HG02571 (cell line): ENCODE results near the gene PLEKHA8.
"Not testable (repeated sequence)": the region's sequence is repeated elsewhere in the genome, so short reads cannot be mapped to it uniquely, and the experiment has no call there.

ENCODE experiments used
- ATAC-seq: cut with Tn5 transposase; IDR thresholded peaks from one replicate; pipeline ENCODE4 v1.9.1; 2021; ENCODE audit warnings: mild to moderate bottlenecking, moderate library complexity; ENCODE audit not compliant: unreplicated experiment

PLEKHA8 gene

DNA sequence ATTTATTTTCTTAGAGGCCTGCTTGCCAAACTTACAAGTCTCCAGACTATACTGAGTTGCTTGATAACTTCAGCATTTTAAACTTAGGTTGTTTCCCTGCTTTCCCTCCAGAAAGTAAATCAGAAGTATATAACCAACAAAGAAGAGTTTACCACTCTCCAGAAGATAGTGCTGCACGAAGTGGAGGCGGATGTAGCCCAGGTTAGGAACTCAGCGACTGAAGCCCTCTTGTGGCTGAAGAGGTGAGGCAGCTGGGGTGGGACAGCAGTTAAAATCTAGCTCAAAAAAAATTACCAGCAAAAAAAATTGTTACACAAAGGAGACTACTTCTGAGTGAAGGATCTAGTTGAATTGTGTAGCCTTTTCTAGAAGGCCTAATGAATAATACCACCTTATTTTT lies 33.6 kb downstream of the PLEKHA8 start:
- not testable (repeated sequence) for ATAC-seq

DNA sequence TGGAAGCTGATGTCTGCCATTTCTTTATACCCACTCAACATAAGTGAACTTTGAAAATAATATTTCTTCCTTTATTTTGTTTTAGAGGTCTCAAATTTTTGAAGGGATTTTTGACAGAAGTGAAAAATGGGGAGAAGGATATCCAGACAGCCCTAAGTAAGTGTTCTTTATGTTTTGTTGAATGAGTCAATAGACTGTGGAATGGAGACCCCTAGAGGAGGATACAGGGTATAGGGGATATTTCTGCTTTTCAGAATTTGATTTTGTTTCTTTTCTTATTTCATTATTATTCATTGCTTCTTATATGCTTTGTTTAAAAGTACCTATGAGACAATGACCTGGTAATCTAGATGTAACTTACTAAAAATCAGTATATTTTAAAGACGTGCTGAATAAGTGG lies 34.4 kb downstream of the PLEKHA8 start:
- no peak for ATAC-seq

DNA sequence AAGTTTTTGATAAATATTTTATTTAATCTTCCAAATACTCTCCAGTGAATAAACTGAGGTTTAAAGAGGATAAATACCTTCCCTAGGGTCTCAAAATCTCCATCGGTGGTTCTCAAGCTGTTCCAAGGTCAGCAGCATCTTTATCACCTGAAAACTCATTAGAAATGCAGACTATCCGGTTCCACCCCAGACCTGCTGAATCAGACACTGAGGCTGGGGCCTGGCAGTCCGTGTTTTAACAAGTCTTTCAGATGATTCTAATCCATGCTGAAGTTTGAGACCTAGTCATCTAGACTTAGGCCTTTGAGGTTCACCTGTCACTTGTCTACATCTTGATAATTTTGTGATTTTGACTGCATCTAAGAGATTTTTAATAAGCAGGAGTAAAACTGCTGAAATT lies 37.5 kb downstream of the PLEKHA8 start:
- no peak for ATAC-seq

DNA sequence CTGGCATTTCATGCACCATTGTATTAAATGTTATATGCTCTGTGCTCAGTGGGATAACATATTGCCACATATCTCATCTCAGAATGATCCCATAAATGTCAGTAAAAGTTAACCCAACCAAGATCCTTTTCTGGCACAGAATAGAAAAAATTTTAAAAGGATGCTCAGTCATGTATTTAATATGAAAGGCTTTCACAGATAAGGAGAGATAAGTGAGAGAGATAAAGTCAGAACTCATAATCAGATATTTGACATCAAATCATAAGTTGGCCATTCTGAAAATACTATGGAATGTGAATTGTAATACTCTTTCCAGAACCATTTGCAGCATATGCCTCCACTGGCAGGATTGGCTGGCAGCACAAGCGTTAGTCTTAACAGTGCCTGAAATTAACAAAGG lies 38.5 kb downstream of the PLEKHA8 start:
- no peak for ATAC-seq

DNA sequence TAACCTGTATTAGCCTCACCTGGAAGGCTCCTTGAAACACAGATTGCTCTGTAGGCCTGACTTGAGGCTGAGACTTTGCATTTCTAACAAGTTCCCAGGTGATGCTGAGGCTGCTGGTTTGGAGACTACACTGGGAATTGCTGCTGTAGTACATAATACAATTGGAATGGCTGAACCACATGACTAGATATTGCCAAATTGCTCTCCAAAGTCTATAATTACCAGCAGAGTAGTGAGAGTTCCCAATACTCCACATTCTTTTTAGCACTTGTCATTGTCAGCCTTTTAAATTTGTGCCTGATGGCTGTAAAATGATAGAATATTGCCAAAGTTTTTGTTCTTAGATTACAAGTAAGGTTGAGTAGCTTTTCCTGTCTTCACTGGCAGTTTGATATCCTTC lies 39.9 kb downstream of the PLEKHA8 start:
- no peak for ATAC-seq

DNA sequence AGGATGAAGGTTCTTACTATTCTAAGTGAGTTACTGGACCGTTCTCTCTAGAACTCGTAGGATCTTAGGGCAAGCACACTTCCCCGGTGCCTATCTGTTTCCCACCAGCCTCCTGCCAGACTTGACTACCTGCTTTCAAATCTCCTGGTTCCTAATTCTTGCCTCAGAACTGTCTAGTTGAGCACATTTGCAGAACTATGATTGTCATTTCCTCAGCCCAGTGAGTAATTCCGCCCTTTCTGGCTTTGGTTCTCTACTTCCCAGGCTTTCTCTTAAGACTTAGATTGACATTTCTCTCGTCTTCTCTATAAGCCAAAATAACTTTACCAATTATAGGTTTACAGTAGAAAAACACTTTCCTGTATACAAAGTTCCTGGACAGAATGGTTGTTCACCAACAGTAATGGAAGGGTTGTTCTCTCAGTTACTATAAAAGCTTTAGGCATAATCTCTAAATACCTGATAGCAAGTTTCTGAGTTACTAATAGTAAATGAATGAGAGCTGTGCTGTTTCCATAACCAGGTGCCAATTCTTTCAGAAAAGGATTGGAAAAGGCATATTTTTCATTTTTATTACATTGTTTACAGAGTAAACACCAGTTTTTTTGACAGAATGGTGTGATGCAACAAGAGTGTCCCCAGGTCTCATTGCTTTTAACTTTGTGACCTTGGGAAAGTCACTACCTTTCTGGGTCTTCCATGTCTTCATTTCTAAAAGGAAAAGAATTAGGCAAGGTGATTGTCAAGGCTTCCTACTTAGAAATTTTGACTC lies 41.1 kb downstream of the PLEKHA8 start:
- no peak for ATAC-seq

DNA sequence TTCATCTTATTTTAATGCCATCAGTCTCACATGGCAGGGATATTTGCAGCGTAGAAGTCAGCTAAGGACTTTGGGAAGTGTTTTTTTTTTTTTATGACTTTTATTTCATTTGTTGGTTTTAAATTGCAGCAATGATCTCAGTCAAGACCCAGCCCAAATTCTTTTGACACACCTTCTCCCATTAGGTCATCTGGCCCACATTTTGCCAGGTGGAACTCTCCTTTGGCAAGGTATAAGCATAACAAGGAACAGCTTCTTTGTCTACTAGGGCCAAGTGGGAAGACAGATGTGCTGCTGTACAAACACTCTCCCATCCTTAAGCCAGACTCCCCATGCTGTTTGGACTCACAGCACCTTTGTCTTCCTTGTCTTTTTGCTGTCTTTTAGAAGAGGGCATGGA lies 41.8 kb downstream of the PLEKHA8 start:
- no peak for ATAC-seq

DNA sequence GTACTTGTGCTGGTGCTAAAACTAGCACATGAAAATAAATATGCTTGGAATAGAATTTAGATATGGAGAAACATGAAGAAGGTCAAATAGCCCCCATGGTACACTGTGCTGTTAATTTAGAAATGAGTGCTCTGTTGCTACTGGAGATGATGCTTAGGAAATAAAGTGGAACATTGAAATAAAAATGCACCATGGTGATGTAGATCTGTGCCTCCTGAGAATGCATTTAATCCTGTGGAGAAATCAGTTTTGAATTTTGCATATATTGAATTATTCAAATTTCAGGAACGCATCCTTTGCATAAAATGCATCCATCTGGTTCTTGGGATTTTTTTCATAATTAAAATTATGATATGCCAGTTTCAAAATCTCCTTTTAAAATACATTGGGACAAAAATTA lies 44.5 kb downstream of the PLEKHA8 start:
- ATAC-seq: no peak

DNA sequence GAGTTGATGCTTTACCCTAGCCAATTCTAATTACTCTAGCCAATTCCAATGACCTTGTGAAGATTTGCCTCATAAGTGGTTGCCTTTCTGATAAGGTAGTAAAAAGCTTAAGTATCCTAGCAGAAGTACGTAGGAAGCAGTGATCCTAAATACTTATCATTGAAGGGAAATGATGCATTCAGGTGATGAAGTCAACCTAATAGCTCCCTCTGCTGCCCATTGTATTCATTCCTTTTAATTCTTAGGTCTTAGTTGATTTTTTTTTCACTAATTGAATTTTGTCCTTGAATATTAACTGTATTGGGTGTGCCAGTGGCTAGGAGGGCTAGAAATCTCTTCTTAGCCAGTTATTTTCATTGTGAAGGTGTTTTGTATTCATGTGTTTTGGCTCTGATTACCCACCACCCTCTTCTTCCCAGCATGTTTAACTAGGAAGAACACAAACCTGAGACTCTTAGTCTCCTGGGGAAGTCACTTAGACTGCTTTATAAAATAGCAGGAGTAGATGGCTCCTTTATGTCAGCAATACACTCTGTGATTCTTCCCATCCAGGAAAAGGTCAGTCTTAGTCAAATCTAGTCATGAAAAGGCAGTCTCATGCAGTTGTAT lies 46.3 kb downstream of the PLEKHA8 start:
- no peak for ATAC-seq

DNA sequence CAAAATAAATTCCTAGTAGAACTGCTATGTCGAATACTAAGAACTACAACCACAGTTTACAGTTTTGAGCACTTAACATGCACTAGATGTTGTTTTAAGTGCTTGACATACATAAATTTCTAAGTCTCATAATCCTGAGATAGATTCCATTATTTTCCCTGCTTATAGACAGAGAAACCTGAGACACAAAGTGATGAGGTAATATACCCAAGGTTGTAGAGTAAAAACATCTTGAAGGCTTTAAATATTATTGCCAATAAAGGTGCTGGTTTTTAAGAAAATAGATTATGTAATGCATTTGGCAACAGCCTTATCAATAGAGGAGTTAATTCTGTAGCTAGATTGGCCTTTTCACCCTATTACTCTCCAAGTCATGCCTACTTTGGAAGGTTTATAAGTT lies 48.2 kb downstream of the PLEKHA8 start:
- no peak for ATAC-seq

DNA sequence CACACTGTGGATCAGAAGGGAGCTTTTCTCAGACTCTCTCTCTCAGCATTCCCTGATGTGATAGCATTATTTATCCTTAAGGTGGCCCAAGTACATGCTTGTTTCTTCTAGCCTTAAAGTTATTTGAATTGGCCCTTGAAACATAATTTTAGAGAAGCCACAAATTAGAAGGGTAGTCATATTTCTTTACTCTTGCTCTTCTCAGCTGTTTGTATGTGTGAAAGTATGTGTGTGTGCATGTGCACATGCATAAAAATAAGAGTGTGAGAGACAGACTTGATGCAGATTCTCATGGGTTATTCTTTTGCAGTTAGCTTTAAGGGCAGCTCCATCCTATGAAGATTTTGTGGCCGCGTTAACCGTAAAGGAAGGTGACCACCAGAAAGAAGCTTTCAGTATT lies 50.1 kb downstream of the PLEKHA8 start:
- ATAC-seq: no peak

DNA sequence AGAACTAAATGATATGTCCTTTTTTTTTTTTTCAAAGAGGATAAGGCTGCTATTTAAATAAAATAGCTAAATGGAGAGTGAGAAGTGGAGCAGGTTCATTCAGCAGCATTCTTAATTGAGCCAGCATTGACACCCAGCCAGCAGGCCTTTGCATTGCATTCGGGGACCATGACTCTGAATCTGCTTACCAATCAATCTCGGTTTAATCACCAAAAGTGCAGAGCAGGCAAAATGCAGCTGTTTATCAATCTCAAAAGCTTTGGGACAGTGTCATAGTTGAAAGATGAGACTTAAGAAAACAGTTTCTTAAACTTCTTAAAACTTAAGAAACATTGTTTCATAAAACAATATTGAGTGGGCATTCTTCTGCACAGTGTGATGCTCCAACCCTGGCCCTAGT lies 51.7 kb downstream of the PLEKHA8 start:
- no peak for ATAC-seq

DNA sequence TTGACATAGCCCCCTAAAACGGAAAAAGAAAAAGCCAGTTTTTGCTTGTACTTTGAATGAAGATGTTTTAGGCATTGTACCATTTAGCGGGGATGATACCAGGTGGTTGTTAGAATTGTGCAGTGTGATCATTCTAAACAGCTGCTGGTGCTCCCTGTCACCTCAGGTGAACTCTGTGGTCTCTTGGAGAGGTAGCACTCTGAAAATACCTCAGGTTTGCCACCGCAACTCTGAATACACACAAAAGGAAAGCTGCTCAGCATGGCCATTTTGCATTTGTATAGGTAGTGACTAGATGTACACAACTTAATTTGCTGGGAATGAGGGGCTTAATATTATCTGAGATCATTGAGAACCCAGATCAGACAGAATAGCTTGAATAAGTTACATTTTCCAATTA lies 52.6 kb downstream of the PLEKHA8 start:
- no peak for ATAC-seq

DNA sequence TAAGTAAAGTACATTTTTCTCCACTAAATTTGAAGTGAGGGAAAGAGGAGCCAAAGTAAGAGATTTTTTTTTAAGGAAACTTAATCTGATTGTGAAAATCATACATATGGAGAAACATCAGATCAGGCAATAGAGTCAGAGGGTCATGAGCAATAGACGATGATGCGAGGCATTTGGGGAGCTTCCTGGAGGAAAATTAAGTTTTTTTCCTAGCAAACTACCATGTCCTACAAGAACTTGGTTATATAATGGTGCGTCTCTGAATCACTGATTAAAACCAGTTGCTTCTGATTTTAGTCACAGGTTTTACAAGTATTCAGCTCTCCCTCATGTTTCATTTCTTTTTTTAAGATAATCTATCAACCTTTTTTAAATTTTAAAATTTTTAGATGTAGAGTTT lies 54.5 kb downstream of the PLEKHA8 start:
- no peak for ATAC-seq

DNA sequence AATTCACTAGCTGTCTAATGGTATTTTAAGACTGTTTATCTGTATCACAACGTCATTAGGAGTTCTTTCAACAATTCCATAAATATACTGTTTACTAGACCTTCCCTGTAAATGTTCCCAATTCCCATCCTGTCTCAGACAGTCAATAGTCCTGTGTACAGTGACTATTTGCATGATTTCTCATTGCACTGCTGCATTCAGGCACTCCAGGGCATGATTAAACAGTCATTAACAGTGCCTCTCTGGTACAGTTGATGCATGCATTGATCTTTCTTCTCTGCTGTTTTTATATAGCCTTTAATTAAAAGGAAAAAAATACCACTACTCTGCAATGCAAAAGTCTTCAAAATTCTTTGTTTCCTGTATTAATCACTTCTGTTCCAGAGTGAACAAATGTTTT lies 55.1 kb downstream of the PLEKHA8 start:
- no peak for ATAC-seq

DNA sequence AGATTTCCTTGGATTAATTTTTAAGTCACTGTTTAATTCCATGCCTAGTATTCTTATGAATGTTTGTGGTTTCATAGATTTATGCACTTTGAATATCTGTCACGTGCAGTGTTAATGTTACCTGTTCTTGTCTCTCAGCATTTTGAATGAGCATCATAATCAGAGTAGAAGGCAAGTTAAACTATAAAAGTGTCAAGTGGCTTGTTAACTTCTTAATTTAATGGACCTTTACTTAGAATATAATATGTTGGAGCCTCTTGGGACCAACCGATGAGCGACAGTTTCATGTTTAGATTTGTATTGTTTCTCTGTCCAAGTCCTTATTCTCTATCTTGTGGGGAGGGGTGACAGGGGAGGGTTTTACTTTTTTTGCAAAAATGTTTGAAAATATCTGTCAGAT lies 56.0 kb downstream of the PLEKHA8 start:
- no peak for ATAC-seq

DNA sequence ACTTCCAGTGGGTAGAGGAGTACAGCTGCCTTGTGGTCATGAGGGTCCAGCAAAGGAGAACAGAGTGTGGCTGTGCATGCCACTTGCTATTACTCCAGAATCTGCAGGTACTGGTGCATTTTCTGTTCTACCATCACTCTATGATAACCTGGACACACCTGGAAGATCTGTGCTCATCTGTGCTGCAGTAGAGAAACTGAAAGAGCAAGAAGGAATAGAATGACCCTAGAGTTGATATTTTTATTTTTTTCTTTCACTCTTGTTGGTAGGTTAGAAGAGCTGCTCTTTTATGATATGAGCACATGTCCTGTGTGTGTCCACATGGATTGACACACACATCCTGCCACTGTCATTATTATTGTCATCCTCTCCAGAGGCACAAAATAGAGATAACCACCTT lies 58.3 kb downstream of the PLEKHA8 start:
- no peak for ATAC-seq

DNA sequence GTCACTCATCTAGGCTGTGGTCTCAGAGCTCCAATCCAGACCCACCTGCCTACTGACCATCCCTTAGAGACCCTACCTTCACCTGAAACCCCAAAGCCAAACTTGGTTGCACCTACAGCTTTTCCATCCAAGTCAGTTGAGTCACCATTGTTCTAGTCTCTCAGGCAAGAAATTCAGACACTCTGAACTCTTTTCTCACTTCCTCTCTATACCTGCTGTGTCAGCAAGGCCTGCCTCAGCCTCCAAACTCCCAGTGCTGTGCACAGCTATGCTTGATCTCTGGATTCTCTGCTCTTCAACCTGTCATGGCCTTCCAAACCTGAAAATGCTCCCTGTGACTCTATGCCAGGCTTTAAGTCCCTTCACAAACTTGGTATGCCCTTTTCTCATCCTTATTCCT lies 59.2 kb downstream of the PLEKHA8 start:
- ATAC-seq: no peak

DNA sequence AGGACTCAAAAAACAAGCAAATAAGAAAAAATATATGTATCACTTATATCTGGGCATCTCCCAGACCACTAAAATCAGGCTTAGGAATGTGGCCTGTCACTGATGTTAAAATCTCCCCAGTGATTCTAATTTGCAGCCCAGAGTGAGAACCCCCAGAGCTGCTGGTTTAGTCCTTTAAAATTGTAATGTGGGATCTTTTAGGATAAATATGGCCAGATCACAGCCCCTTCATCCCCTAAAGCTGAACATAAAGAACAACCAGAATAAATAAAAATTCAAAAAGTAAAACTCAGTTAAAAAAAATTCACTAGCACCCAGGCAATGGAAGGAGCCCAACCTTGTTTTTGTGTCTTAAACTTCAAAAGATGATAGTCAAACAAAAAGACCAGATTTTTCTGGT lies 60.1 kb downstream of the PLEKHA8 start:
- no peak for ATAC-seq

DNA sequence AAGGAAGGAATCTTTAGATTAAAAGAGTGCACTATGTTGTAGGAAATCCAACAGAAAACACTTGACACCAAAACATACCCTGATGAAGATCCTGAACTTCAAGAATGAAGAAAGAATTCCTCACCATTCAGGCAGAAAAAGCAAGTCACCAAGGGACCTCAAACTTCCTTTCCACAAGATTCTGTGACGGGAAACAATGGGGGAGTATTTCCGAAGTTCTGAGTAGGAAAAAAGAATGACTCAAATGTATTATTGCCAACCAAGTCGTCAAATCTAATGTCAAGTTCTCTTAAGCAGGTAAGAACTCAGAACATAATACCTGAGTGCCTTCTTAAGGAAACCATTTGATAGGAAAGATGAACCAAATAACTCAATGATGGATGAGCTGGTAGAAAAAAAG lies 61.9 kb downstream of the PLEKHA8 start:
- no peak for ATAC-seq

DNA sequence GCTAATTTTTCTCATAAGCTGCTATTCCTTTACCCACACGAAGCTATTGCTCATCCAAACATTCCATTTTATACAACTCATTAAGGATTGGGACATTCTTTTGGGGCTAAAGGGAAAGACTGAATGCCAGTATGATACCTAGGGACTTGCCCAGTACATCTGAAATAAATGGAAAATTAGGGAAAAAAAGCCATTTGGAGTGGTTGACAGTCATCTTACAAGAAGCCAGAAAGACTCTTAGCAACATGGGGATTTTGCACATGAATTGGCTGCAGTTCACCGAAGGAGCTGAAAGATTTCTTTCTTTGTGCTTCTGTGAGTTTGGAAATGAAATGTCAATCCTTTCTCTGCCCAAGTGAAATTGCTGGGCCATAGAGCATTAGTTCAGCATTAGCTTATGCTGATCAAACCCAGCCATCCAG lies 63.3 kb downstream of the PLEKHA8 start:
- ATAC-seq: no peak

DNA sequence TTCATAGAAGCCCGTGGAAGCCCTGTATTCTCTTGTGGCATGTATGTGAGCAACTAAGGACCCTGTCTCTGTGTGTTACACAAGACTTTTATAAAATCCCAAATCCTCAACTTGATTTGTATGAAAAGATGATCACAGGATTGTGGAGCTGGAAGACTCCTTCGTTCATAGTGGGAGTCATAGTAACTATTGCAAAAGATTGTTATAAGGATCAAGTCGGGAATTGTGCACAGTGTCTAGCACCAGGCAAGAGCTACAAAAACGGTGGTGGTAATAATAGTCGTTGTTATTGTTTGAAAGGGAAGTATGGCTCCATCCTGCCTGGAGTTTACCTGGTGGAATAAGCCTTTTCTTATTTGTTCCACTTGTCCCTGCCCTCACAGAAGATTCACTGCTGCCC lies 63.8 kb downstream of the PLEKHA8 start:
- no peak for ATAC-seq

DNA sequence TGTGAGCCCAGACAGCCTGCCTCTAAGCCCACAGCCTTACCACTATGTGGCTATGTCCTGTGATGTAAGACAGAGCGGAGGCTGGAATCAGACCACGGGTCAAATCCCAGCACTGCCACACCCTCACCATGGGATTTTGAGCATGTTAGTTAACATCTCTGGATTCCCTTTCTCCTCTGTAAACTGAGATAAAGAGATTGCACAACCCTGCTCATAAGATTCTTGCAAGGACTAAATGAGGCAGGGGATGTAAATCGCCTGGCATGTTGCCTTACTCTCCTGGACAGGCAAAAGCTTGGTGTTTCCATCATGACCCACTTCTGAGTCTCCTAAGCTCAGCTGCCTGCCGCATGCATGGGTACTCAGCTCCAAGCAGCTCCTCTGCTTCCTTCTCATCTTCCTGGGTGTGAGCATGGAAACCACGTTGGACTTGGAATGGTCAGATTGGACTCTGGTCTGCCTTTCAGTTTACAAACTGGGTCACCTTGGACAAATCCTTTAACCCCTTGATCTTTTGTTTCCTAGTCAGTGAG lies 65.3 kb downstream of the PLEKHA8 start:
- no peak for ATAC-seq
